Epithelial cell of proximal tubule (primary cell): ENCODE data around the gene MCOLN2. TPM values are rescaled to one million over a fixed set of nuclear protein-coding genes. Genes with fewer than 3 reads are reported as not detected.
A peak's percentile ranks its signal among the peaks of the same experiment; 100 is the strongest.
"Not testable (repeated sequence)": the region's sequence is repeated elsewhere in the genome, so short reads cannot be mapped to it uniquely, and the experiment has no call there.

Experiments used
- DNase-seq: peaks from one replicate; pipeline ENCODE4 v3.0.0-alpha.2; 2011; ENCODE audit warnings: low read depth
- H3K4me3 ChIP-seq: 2 replicates; pipeline ENCODE4 v1.5.1; 2011; ENCODE audit warnings: low read depth, mild to moderate bottlenecking, low read length
- CTCF ChIP-seq: conservative IDR thresholded peaks from 2 replicates; pipeline ENCODE4 v1.5.1; 2012; ENCODE audit warnings: low read depth, mild to moderate bottlenecking, low read length
- total RNA-seq: library from RNA; depleted of rRNA; stranded (reverse); fragments of >200 nt; gene quantifications from 2 replicates; pipeline ENCODE4 v1.2.3, GENCODE V29; 2015

The MCOLN2 gene
- total RNA-seq, 1 donor from 2014 or later = 3.5 TPM

- no peak for DNase-seq
- TF ChIP-seq CTCF = no peak
- H3K4me3 ChIP-seq = no peak overlapping the region
Observed at GRCh38 chr1:85001742-85002141, 4.8 kb upstream of the MCOLN2 start.

GRCh38 chr1:84998642-84999280, 1.8 kb upstream of the MCOLN2 start:
- no peak for DNase-seq
- H3K4me3 ChIP-seq = no peak overlapping the region

GRCh38 chr1:84997667-84998600, 1.0 kb upstream of the MCOLN2 start:
- no peak for DNase-seq
- H3K4me3 ChIP-seq = peak overlapping the region; percentile 73
- no peak for TF ChIP-seq CTCF

More at GRCh38 chr1:84998642-84999280, 1.8 kb upstream of the MCOLN2 start:
- no peak for TF ChIP-seq CTCF

GRCh38 chr1:84995484-84996334, 1.2 kb downstream of the MCOLN2 start:
- no peak for DNase-seq
- H3K4me3 ChIP-seq = no peak overlapping the region
- TF ChIP-seq CTCF = no peak

GRCh38 chr1:84991097-84991920, 5.6 kb downstream of the MCOLN2 start:
- no peak for TF ChIP-seq CTCF
- no peak for DNase-seq
- H3K4me3 ChIP-seq = no peak overlapping the region

GRCh38 chr1:84988588-84988987, 8.3 kb downstream of the MCOLN2 start:
- TF ChIP-seq CTCF = no peak
- DNase-seq = no peak
- no peak overlapping the region for H3K4me3 ChIP-seq

GRCh38 chr1:84986561-84986960, 10.4 kb downstream of the MCOLN2 start:
- H3K4me3 ChIP-seq, DNase-seq: not testable (repeated sequence)
